Astrocyte (in vitro differentiated cells and primary cell): Measurements from ENCODE around the gene CHRNB2.

Experiments
- CTCF ChIP-seq: IDR thresholded peaks from 2 replicates; pipeline ENCODE4 v1.5.1; 2011; ENCODE audit warnings: low read depth, mild to moderate bottlenecking, inconsistent platforms, low read length, moderate library complexity; ENCODE audit not compliant: insufficient read depth
- EZH2 ChIP-seq: IDR thresholded peaks from 2 replicates; pipeline ENCODE4 v1.6.1; 2012; ENCODE audit warnings: mild to moderate bottlenecking, low read length, inconsistent platforms; ENCODE audit not compliant: insufficient read depth

DNA sequence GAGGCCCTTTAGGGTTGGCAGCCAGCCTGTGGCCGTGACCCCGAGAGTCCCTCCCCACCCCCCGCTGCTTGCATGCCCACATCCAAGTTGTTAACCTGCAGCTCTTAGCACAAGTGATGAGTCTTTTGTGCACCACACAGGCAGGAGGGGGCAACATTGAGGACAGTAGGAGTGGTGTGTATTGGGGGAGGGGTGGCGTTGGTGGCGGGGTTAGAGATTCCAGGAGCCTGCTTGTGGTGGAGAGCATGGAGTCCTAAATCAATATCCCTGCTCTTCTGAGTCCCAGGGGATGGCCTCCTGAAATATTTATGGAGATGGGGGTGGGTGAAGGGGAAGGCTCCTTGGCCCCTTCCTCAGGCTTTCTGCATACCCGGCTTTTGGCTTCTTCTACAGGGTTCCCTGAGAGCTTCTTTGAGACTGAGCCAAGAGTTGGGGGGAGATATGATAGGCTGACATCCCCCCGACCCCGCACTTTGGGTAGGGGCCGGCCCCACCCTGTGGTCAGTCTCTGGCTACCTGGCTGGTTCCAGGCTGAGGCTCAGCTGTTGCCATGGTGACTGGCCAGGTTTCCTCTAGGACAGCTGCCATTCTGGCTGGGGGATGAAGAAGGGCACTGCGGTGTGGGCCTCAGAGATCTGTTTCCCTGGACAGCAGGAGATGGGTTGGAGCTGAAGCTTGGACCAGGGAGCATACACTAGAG is 5.0 kb downstream of the CHRNB2 start:
- TF ChIP-seq CTCF (no peak), EZH2 (no peak)
